CD4-positive, alpha-beta T cell (primary cell): ENCODE measurements around the gene DMBX1. TPM values are rescaled to one million over a fixed set of nuclear protein-coding genes. Genes with fewer than 3 reads are reported as not detected.

Experiments used
- ATAC-seq: fragments of 200-7000 bp; cut with Tn5 transposase; one replicate; pipeline ENCODE4 v1.10.0; 2022; ENCODE audit warnings: mild to moderate bottlenecking; ENCODE audit not compliant: poor library complexity
- CTCF ChIA-PET: fragments of 350-600 bp; sonication (Branson Sonifier 250); formaldehyde crosslinking; loops from one replicate; lab custom pipeline; 2021; ENCODE audit warnings: antibody characterized with exemption, inconsistent platforms; lab: Charles Lee
- POLR2A ChIA-PET: fragments of 350-600 bp; sonication (Branson Sonifier 250); formaldehyde crosslinking; loops from one replicate; lab custom pipeline; 2021; ENCODE audit warnings: antibody characterized with exemption, inconsistent platforms; lab: Charles Lee
- DNase-seq, 14 experiments: peaks; one replicate each; pipeline ENCODE4 v3.0.0-alpha.2; 2013 to 2020; ENCODE audit warnings: mixed read lengths in 2 of 14
- H3K27ac ChIP-seq, 2 donors: one replicate each; pipeline versions ENCODE4 v1.5.1 to v1.7.0; 2013; ENCODE audit warnings: low read length in 2 of 2, low read depth in 1 of 2, mild to moderate bottlenecking in 1 of 2
- H3K27me3 ChIP-seq, 2 experiments: 1 replicate in 1 of 2; 2 replicates in 1 of 2; pipeline versions ENCODE4 v1.6.1 to v1.7.0; 2013; ENCODE audit warnings: low read length in 2 of 2, control low read depth in 1 of 2, mild to moderate bottlenecking in 1 of 2, moderate library complexity in 1 of 2; ENCODE audit not compliant: insufficient read depth in 2 of 2, control insufficient read depth in 1 of 2
- H3K36me3 ChIP-seq: one replicate; pipeline ENCODE4 v1.6.1; 2013; ENCODE audit warnings: low read length, control low read depth; ENCODE audit not compliant: insufficient read depth
- H3K4me1 ChIP-seq: one replicate; pipeline ENCODE4 v1.6.1; 2013; ENCODE audit warnings: low read length, control low read depth; ENCODE audit not compliant: insufficient read depth
- H3K4me3 ChIP-seq: one replicate; pipeline ENCODE4 v1.5.1; 2013; ENCODE audit warnings: mild to moderate bottlenecking, low read length, moderate library complexity
- H3K9me3 ChIP-seq, 2 experiments: 1 replicate in 1 of 2; 2 replicates in 1 of 2; pipeline versions ENCODE4 v1.6.1 to v1.7.0; 2013; ENCODE audit warnings: low read length in 2 of 2, mild to moderate bottlenecking in 2 of 2, control low read depth in 1 of 2, moderate library complexity in 1 of 2; ENCODE audit not compliant: control insufficient read depth in 1 of 2, insufficient read depth in 1 of 2
- H3K27ac Mint-ChIP-seq: one replicate; pipeline ENCODE4 v1.8.0; 2020; ENCODE audit warnings: mixed read lengths
- H3K27me3 Mint-ChIP-seq: one replicate; pipeline ENCODE4 v1.8.0; 2021; ENCODE audit warnings: mixed read lengths
- H3K36me3 Mint-ChIP-seq: one replicate; pipeline ENCODE4 v1.8.0; 2021; ENCODE audit warnings: low read depth, mixed read lengths
- H3K4me1 Mint-ChIP-seq: one replicate; pipeline ENCODE4 v1.8.0; 2021; ENCODE audit warnings: low read depth, mixed read lengths
- H3K4me3 Mint-ChIP-seq: one replicate; pipeline ENCODE4 v1.8.0; 2020; ENCODE audit warnings: mild to moderate bottlenecking, mixed read lengths
- H3K9me3 Mint-ChIP-seq: one replicate; pipeline ENCODE4 v1.8.0; 2020; ENCODE audit warnings: mixed read lengths
- CTCF ChIP-seq: fragments of 200-600 bp; IDR thresholded peaks from one replicate; pipeline ENCODE4 v1.8.0; 2022; ENCODE audit warnings: antibody characterized with exemption, mild to moderate bottlenecking
- intact Hi-C, 2 experiments: fragments of 100-400 bp; cut with DNase I in 1 of 2; cut with micrococcal nuclease in 1 of 2; formaldehyde crosslinking; loops; one replicate each; pipeline versions ENCODE4 v1.15.1 to v1.9.0; 2023 to 2025; cut with DNase I, micrococcal nuclease
- total RNA-seq, 174 experiments: library from RNA in 2 of 174; stranded (reverse) in 2 of 174; gene quantifications; one replicate each; pipeline ENCODE4 v1.2.3 and lab custom pipeline; 2021 to 2026

The DMBX1 gene
- total RNA-seq, 2 experiments from 2014 or later = not detected

- no peak for TF ChIP-seq CTCF
- H3K27me3 ChIP-seq = peaks cover 13 to 33% of the 10 kb centered on the region in 2 experiments
- no peak overlapping the region for H3K4me3 Mint-ChIP-seq
- H3K27ac ChIP-seq = no peak overlapping the region
- peaks cover 4% of the 10 kb centered on the region for H3K4me1 Mint-ChIP-seq
- H3K27me3 Mint-ChIP-seq = peaks cover 72% of the 10 kb centered on the region
- no peak overlapping the region for H3K4me3 ChIP-seq
- intact Hi-C loops = no loop called here
- ATAC-seq (no peak), DNase-seq (no peak)
- H3K9me3 ChIP-seq = peaks cover 0 to 4% of the 10 kb centered on the region in 2 experiments
- no peak overlapping the region for H3K27ac Mint-ChIP-seq
- ChIA-PET POLR2A (no interaction called here), CTCF (no interaction called here)
- H3K36me3 Mint-ChIP-seq = no peaks in the 10 kb centered on the region
- no peaks in the 10 kb centered on the region for H3K36me3 ChIP-seq
- no peaks in the 10 kb centered on the region for H3K9me3 Mint-ChIP-seq
- peaks cover 5% of the 10 kb centered on the region for H3K4me1 ChIP-seq
Observed at GRCh38 chr1:46453449-46453848, 36.2 kb upstream of the DMBX1 start.

- Histone ChIP-seq H3K4me1 (no peaks in the 10 kb centered on the region), H3K9me3 (no peaks in the 10 kb centered on the region), H3K27me3 (peaks cover 13 to 23% of the 10 kb centered on the region in 2 experiments), H3K36me3 (no peaks in the 10 kb centered on the region), H3K27ac (no peak overlapping the region), H3K4me3 (no peak overlapping the region)
- POLR2A ChIA-PET = no interaction called here
- TF ChIP-seq CTCF = no peak
- H3K4me3 Mint-ChIP-seq = no peak overlapping the region
- intact Hi-C loops = no loop called here
- no peak for DNase-seq
- peaks cover 60% of the 10 kb centered on the region for H3K27me3 Mint-ChIP-seq
- ATAC-seq = no peak
- no peaks in the 10 kb centered on the region for H3K36me3 Mint-ChIP-seq
- no peaks in the 10 kb centered on the region for H3K4me1 Mint-ChIP-seq
- CTCF ChIA-PET = no interaction called here
- H3K9me3 Mint-ChIP-seq = no peaks in the 10 kb centered on the region
- no peak overlapping the region for H3K27ac Mint-ChIP-seq
Observed at GRCh38 chr1:46455951-46456350, 33.7 kb upstream of the DMBX1 start.

DNA sequence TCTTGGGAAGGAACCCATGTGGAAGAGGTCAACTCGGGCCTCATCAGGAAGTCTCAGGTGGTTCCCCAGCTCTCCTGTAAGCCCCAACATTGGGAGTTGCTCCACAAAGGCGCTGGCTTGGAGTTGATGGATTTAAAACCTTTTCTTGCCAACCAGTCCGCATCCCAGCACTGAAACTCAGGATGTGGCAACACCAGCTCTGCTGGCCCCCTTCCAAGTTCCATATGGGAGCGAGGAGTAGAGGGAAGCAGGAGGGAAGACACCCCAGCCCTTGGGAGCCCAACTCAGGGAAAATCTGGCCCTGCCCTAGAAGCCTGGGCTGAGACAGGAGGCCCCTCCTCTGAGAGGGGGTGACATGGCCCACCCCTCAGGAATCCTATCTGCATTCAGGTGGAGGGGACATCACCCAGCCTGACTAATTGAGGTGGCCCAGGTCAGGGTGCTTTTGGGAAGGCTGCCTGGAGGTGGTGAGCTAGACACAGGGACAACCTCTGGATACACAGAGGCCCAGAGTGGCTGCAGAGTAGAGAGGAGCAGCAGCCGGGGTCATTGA lies 33.1 kb upstream of the DMBX1 start:
- ChIA-PET CTCF (no interaction called here), POLR2A (no interaction called here)
- H3K4me3 Mint-ChIP-seq = no peak overlapping the region
- Histone ChIP-seq H3K36me3 (no peaks in the 10 kb centered on the region), H3K27me3 (peaks cover 14 to 23% of the 10 kb centered on the region in 2 experiments), H3K9me3 (no peaks in the 10 kb centered on the region), H3K4me1 (no peaks in the 10 kb centered on the region), H3K27ac (no peak overlapping the region), H3K4me3 (no peak overlapping the region)
- H3K27ac Mint-ChIP-seq = no peak overlapping the region
- peaks cover 58% of the 10 kb centered on the region for H3K27me3 Mint-ChIP-seq
- no peak for DNase-seq
- no peaks in the 10 kb centered on the region for H3K36me3 Mint-ChIP-seq
- ATAC-seq = no peak
- TF ChIP-seq CTCF = no peak
- no peaks in the 10 kb centered on the region for H3K9me3 Mint-ChIP-seq
- H3K4me1 Mint-ChIP-seq = no peaks in the 10 kb centered on the region
- intact Hi-C loops = no loop called here
